A549 (cell line): ENCODE results near the gene TRIM29. TPM values are rescaled to one million over a fixed set of nuclear protein-coding genes. Genes with fewer than 3 reads are reported as not detected.

ENCODE experiments used
- ATAC-seq, 2 experiments: fragments of 200-7000 bp in 1 of 2; fragments of >200 bp in 1 of 2; cut with Nextera tagmentation in 1 of 2; cut with Tn5 transposase in 1 of 2; 3 replicates each; pipeline versions ENCODE4 v1.8.0 to v1.9.1; 2018 to 2020; ENCODE audit warnings: mild to moderate bottlenecking in 1 of 2, moderate library complexity in 1 of 2
- CTCF ChIA-PET: fragments of 300-600 bp; sonication (Branson Sonifier 250); formaldehyde crosslinking; extraction: SDS; loops from one replicate; lab custom pipeline; 2021; ENCODE audit warnings: antibody characterized with exemption, inconsistent platforms; lab: Yijun Ruan, JAX
- POLR2A ChIA-PET: fragments of 350-600 bp; formaldehyde crosslinking; extraction: SDS; loops from one replicate; lab custom pipeline; 2021; ENCODE audit warnings: antibody characterized with exemption, inconsistent platforms; lab: Yijun Ruan, JAX
- DNase-seq, 2 experiments: peaks; one replicate each; pipeline versions ENCODE4 v3.0.0 to v3.0.0-alpha.2; 2011 to 2016; ENCODE audit warnings: low read depth in 1 of 2, low spot score in 1 of 2
- FAIRE-seq: peaks from 2 replicates; lab custom pipeline; 2011; peaks lifted over from hg19 to GRCh38; lab: Jason Lieb, UNC
- H3K27ac ChIP-seq, 2 experiments: fragments of >200 bp; sonication (Bioruptor Twin); formaldehyde crosslinking; 3 replicates each; pipeline ENCODE4 v1.5.1; 2016 to 2017
- H3K4me1 ChIP-seq: fragments of >200 bp; sonication (Bioruptor Twin); formaldehyde crosslinking; 3 replicates; pipeline ENCODE4 v1.6.1; 2016
- H3K4me2 ChIP-seq: fragments of >200 bp; sonication (Bioruptor Twin); formaldehyde crosslinking; 3 replicates; pipeline ENCODE4 v1.6.1; 2016
- H3K4me3 ChIP-seq: fragments of >200 bp; sonication (Bioruptor Twin); formaldehyde crosslinking; 3 replicates; pipeline ENCODE4 v1.5.1; 2016
- H3K9me3 ChIP-seq: fragments of >200 bp; sonication (Bioruptor Twin); formaldehyde crosslinking; 3 replicates; pipeline ENCODE4 v1.6.1; 2016
- BHLHE40 ChIP-seq: IDR thresholded peaks from 2 replicates; pipeline ENCODE4 v1.6.1; 2012; ENCODE audit warnings: low read depth, low read length, inconsistent platforms
- CEBPB ChIP-seq, 2 experiments: fragments of >200 bp in 1 of 2; sonication (Bioruptor Twin) in 1 of 2; formaldehyde crosslinking in 1 of 2; IDR thresholded peaks; 2 replicates each; pipeline ENCODE4 v1.6.1; 2012 to 2016
- CHD2 ChIP-seq: fragments of 150-350 bp; IDR thresholded peaks from 2 replicates; pipeline ENCODE4 v1.6.1; 2014; ENCODE audit warnings: low read length; ENCODE audit not compliant: partially characterized antibody
- EP300 ChIP-seq, 2 experiments: fragments of >200 bp; sonication (Bioruptor Twin); formaldehyde crosslinking; IDR thresholded peaks; 2 replicates in 1 of 2; 3 replicates in 1 of 2; pipeline ENCODE4 v1.6.1; 2016 to 2017
- FOSB ChIP-seq: fragments of 250-450 bp; sonication (Bioruptor Pico); IDR thresholded peaks from 2 replicates; pipeline ENCODE4 v1.5.0; 2020; ENCODE audit warnings: mild to moderate bottlenecking, moderate library complexity
- GATA3 ChIP-seq: IDR thresholded peaks from 2 replicates; pipeline ENCODE4 v1.6.1; 2012; ENCODE audit warnings: borderline replicate concordance
- HDAC2 ChIP-seq: fragments of 200-600 bp; sonication (generic); IDR thresholded peaks from 2 replicates; pipeline ENCODE4 v1.6.1; 2016
- HEYL ChIP-seq: fragments of 250-450 bp; sonication (Bioruptor Pico); IDR thresholded peaks from 2 replicates; pipeline ENCODE4 v1.8.0; 2021; ENCODE audit warnings: mild to moderate bottlenecking, moderate library complexity
- HOXA7 ChIP-seq: fragments of 250-450 bp; sonication (Bioruptor Pico); IDR thresholded peaks from 2 replicates; pipeline ENCODE4 v1.5.0; 2020; ENCODE audit warnings: mild to moderate bottlenecking, moderate library complexity
- HOXB13 ChIP-seq: fragments of 250-450 bp; sonication (Bioruptor Pico); IDR thresholded peaks from 2 replicates; pipeline ENCODE4 v1.5.0; 2020; ENCODE audit warnings: low read depth, mild to moderate bottlenecking, moderate library complexity
- JUN ChIP-seq, 2 experiments: fragments of >200 bp; sonication (Bioruptor Twin); formaldehyde crosslinking; IDR thresholded peaks; 2 replicates in 1 of 2; 3 replicates in 1 of 2; pipeline ENCODE4 v1.6.1; 2016 to 2017
- MAFK ChIP-seq: fragments of 450-650 bp; IDR thresholded peaks from 2 replicates; pipeline ENCODE4 v1.6.1; 2014; ENCODE audit not compliant: partially characterized antibody
- MAX ChIP-seq: IDR thresholded peaks from 2 replicates; pipeline ENCODE4 v1.6.1; 2012
- MAZ ChIP-seq: fragments of 150-350 bp; IDR thresholded peaks from 2 replicates; pipeline ENCODE4 v1.6.1; 2014; ENCODE audit warnings: antibody characterized with exemption, low read depth, low read length, borderline replicate concordance
- NPAS2 ChIP-seq: fragments of 250-450 bp; sonication (Bioruptor Pico); IDR thresholded peaks from 2 replicates; pipeline ENCODE4 v1.8.0; 2022; ENCODE audit warnings: mild to moderate bottlenecking, moderate library complexity, borderline replicate concordance
- NR3C1 ChIP-seq: fragments of >200 bp; sonication (Bioruptor Twin); formaldehyde crosslinking; IDR thresholded peaks from 3 replicates; pipeline ENCODE4 v1.6.1; 2017
- POLR2A ChIP-seq: IDR thresholded peaks from 2 replicates; pipeline ENCODE4 v1.6.1; 2012; ENCODE audit warnings: mild to moderate bottlenecking, low read length
- POLR2AphosphoS2 ChIP-seq: conservative IDR thresholded peaks from 2 replicates; pipeline ENCODE4 v1.6.1; 2012; ENCODE audit warnings: low read length, improper control_type of control experiment, inconsistent platforms
- RCOR1 ChIP-seq: fragments of 150-350 bp; IDR thresholded peaks from 2 replicates; pipeline ENCODE4 v1.6.1; 2014; ENCODE audit warnings: antibody characterized with exemption, low read length, low read depth
- RFX5 ChIP-seq: fragments of 450-650 bp; IDR thresholded peaks from 2 replicates; pipeline ENCODE4 v1.7.1; 2014; ENCODE audit warnings: antibody characterized with exemption, mild to moderate bottlenecking, moderate library complexity
- RNF2 ChIP-seq: fragments of 200-600 bp; sonication (generic); IDR thresholded peaks from 2 replicates; pipeline ENCODE4 v1.6.1; 2016; ENCODE audit warnings: low read depth, mild to moderate bottlenecking, antibody characterized with exemption, moderate library complexity, borderline replicate concordance
- SMC3 ChIP-seq: fragments of >200 bp; sonication (Bioruptor Twin); formaldehyde crosslinking; IDR thresholded peaks from 3 replicates; pipeline ENCODE4 v1.6.1; 2018; ENCODE audit warnings: inconsistent platforms
- TP53 ChIP-seq: fragments of 250-450 bp; sonication (Bioruptor Pico); IDR thresholded peaks from 2 replicates; pipeline ENCODE4 v1.5.0; 2021; ENCODE audit warnings: mild to moderate bottlenecking, moderate library complexity
- ZFP36 ChIP-seq: fragments of 450-650 bp; IDR thresholded peaks from 2 replicates; pipeline ENCODE4 v1.6.1; 2014; ENCODE audit warnings: borderline replicate concordance; ENCODE audit not compliant: partially characterized antibody
- ZNF302 ChIP-seq: fragments of 250-450 bp; sonication (Bioruptor Pico); IDR thresholded peaks from 2 replicates; pipeline ENCODE4 v1.9.0; 2021; ENCODE audit warnings: inconsistent platforms, mild to moderate bottlenecking, moderate library complexity
- ZSCAN20 ChIP-seq: fragments of 250-450 bp; sonication (Bioruptor Pico); IDR thresholded peaks from 2 replicates; pipeline ENCODE4 v1.8.0; 2022; ENCODE audit warnings: mild to moderate bottlenecking, moderate library complexity
- WGBS: methylation state at CpG from one replicate; pipeline ENCODE4 v1.1.6; 2017; ENCODE audit errors: missing lambda C conversion rate; 5-methylcytosine and 5-hydroxymethylcytosine counted together
- polyA plus RNA-seq, 4 experiments: library from polyadenylated mRNA; depleted of rRNA in 3 of 4; stranded (reverse); fragments of >200 nt; fragmentation: RNase III in 1 of 4; extraction: RNeasy Plus Mini Kit Qiagen cat#74134 plus additional on column Dnase treatment in 1 of 4; gene quantifications; 2 replicates in 3 of 4; 3 replicates in 1 of 4; pipeline ENCODE4 v1.2.3, GENCODE V29; 2011 to 2017
- TF ChIP-seq, protein P1 (sequence below): fragments of >200 bp; sonication (Bioruptor Twin); formaldehyde crosslinking; IDR thresholded peaks from 2 replicates; pipeline ENCODE4 v1.6.1; 2016
- TF ChIP-seq, protein P2 (sequence below): IDR thresholded peaks from 2 replicates; pipeline ENCODE4 v1.6.1; 2012; ENCODE audit warnings: low read depth, borderline replicate concordance

Gene TRIM29
- polyA plus RNA-seq, 2 of the 4 experiments (the other 2 are of a cell fraction): 2.7 to 3.6 TPM

GRCh38 chr11:120068114-120068573 lies 69.8 kb downstream of the TRIM29 start:
- H3K4me1 ChIP-seq: no peaks in the 10 kb centered on the region
- CTCF ChIA-PET: no interaction called here
- TF ChIP-seq NR3C1 (no peak), FOSB (CRISPR knock-in tag) (no peak), RCOR1 (no peak), MAX (no peak), JUN (IDR thresholded peaks at IDR 0.05) (no peak), EP300 (IDR thresholded peaks at IDR 0.05) (no peak), GATA3 (no peak), MAFK (no peak), MAZ (no peak), HOXA7 (CRISPR knock-in tag) (no peak), CEBPB (IDR thresholded peaks at IDR 0.05) (no peak), HDAC2 (no peak), ZFP36 (no peak), RNF2 (no peak)
- TF ChIP-seq, protein P1, sequence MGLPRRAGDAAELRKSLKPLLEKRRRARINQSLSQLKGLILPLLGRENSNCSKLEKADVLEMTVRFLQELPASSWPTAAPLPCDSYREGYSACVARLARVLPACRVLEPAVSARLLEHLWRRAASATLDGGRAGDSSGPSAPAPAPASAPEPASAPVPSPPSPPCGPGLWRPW: no peak
- 47% methylated on average over 8 of the region's 8 CpGs for WGBS
- H3K9me3 ChIP-seq: no peaks in the 10 kb centered on the region
- no peak for ATAC-seq
- DNase-seq: no peak
- no peak overlapping the region for H3K4me3 ChIP-seq
- no peak overlapping the region for H3K27ac ChIP-seq
- no peak overlapping the region for H3K4me2 ChIP-seq
- no peak for FAIRE-seq
- POLR2A ChIA-PET: no interaction called here

GRCh38 chr11:120067438-120068113 lies 70.3 kb downstream of the TRIM29 start:
- DNase-seq (no peak), ATAC-seq (no peak), FAIRE-seq (no peak)
- Histone ChIP-seq H3K4me1 (no peaks in the 10 kb centered on the region), H3K4me2 (no peak overlapping the region), H3K27ac (no peak overlapping the region), H3K4me3 (no peak overlapping the region), H3K9me3 (no peaks in the 10 kb centered on the region)
- TF ChIP-seq, protein P1: no peak
- TF ChIP-seq TP53: no peak
- no peak for TF ChIP-seq POLR2AphosphoS2
- no peak for TF ChIP-seq RFX5
- no peak for TF ChIP-seq HOXB13 (CRISPR knock-in tag)
- ChIA-PET CTCF (interaction anchor here (1.0 kb wide), 1 partner anchor 40 kb away, joined by 3 read pairs; no protein-coding TSS in a partner anchor), POLR2A (no interaction called here)
- WGBS: 0% methylated on average over 4 of the region's 8 CpGs

DNA sequence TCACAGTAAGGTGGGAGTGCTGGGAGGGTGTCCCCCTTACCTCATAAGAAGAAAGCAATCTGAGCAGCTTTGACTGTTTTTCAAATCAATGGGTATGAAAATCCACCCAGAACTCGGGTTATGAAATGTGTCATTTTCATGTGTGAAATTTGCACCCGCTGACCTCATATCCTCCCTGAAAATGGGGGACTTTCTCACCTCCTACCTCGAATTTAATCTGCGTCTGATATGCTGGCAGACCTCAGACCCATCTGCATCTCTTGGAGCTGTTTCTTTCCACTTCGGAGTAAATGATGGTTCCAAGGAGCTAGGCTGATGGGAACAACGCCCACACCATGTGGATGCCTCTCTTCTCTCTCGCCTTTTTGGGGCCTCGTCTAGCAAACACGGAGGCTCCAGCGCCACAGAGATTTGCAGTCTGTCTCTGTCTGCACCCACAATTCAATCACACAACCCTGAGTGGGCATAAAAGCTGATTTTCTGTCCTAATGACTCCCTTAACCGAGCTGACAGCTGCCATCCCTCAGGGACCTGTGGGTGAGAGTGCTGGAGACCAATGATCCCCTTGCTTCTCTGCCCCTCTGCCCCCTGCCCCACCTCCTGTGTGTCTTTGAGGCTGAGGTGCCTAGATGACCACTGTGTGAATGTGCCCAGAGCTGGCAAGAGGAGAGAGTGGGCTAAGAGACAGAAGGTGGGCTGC lies 71.0 kb downstream of the TRIM29 start:
- H3K4me1 ChIP-seq: no peaks in the 10 kb centered on the region
- ChIA-PET CTCF (interaction anchor here (1.0 kb wide), 1 partner anchor 41 kb away, joined by 3 read pairs; no protein-coding TSS in a partner anchor), POLR2A (no interaction called here)
- no peak overlapping the region for H3K27ac ChIP-seq
- no peak for ATAC-seq
- WGBS: 5% methylated on average over 9 of the region's 11 CpGs
- TF ChIP-seq CHD2 (no peak), NPAS2 (no peak), ZNF302 (CRISPR knock-in tag) (no peak), HOXA7 (CRISPR knock-in tag) (no peak), HEYL (CRISPR knock-in tag) (no peak), ZSCAN20 (no peak), RCOR1 (no peak), POLR2A (no peak), BHLHE40 (no peak), SMC3 (no peak)
- TF ChIP-seq, protein P2, sequence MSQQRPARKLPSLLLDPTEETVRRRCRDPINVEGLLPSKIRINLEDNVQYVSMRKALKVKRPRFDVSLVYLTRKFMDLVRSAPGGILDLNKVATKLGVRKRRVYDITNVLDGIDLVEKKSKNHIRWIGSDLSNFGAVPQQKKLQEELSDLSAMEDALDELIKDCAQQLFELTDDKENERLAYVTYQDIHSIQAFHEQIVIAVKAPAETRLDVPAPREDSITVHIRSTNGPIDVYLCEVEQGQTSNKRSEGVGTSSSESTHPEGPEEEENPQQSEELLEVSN: no peak
- FAIRE-seq: no peak
- no peak for DNase-seq
- H3K9me3 ChIP-seq: no peaks in the 10 kb centered on the region
- H3K4me3 ChIP-seq: no peak overlapping the region
- H3K4me2 ChIP-seq: no peak overlapping the region
